ENCODE measurements around the gene ATG13. TPM values are rescaled to one million over a fixed set of nuclear protein-coding genes. Genes with fewer than 3 reads are reported as not detected.

ATG13 gene
- polyA plus RNA-seq, 1 of the 3 experiments (the other 2 are of a cell fraction) = 39.4 TPM

DNA sequence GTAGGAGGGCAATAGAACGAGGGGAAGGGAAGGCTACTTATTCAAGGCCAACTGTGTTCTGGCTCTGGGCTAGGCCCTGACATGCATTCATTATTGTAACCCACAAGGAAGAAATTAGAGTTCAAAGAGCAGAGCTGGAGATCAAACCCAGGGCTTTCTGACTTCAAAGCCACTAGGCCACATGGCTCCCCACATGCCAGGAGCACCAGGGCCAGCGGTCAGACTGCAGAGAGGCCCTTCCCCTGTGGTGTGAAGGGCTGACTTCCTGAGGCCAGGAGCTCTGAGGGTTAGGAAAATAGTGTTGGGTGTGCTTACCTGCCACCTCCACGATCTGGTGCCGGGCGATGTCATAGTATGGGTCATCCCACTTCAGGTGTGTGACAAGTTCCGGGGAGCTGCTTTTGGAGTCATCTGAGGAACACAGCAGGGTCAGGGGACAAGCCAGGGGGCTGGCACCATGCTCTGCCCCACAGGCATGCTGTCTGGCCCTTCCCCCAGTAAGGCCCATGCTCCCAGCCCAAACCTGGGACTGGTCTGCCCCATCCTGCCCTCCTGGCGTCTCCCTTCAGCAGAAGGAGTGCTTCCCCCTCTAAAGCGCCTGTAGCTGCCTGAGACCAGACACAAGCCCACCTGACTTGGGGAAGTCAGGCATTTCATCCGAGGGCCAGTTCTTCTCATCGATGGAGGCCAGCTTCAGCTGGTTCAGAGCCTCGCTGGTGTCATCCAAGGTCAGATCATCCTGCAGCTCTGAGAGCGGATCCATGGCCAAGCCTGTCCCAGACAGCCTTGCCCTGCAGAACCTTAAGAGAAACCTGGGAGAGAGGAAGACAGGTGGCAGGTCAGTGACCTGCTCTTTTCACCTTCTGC lies 78.2 kb downstream of the ATG13 start:
- no peak overlapping the region for H3K4me3 ChIP-seq (ENCODE audit: low read depth in 2 of 2, low read length in 1 of 2)
- peaks cover 44% of the 10 kb centered on the region for H3K79me2 ChIP-seq (ENCODE audit: insufficient read depth)
- no peak for DNase-seq
- H3K4me2 ChIP-seq = no peak overlapping the region
- H3K27me3 ChIP-seq (ENCODE audit: insufficient read depth) = no peaks in the 10 kb centered on the region
- TF ChIP-seq GATA2 (CRISPR knock-in tag; IDR thresholded peaks at IDR 0.05) (no peak), FOXJ3 (CRISPR knock-in tag; IDR thresholded peaks at IDR 0.05) (no peak), TEAD4 (IDR thresholded peaks at IDR 0.05; ENCODE audit: borderline replicate concordance, insufficient read depth) (no peak), RXRA (IDR thresholded peaks at IDR 0.05; ENCODE audit: borderline replicate concordance, low read depth) (no peak), TAF1 (IDR thresholded peaks at IDR 0.05; ENCODE audit: borderline replicate concordance, low read depth, low read length) (no peak), GABPA (IDR thresholded peaks at IDR 0.05; ENCODE audit: low read depth) (no peak), EZH2phosphoT487 (IDR thresholded peaks at IDR 0.05; ENCODE audit: borderline replicate concordance, low read depth) (no peak), POLR2AphosphoS5 (IDR thresholded peaks at IDR 0.05; ENCODE audit: low read depth, low read length) (no peak), CHD2 (IDR thresholded peaks at IDR 0.05; ENCODE audit: low read length, partially characterized antibody) (no peak), NRF1 (IDR thresholded peaks at IDR 0.05; ENCODE audit: low read depth, low read length) (no peak)
- ChIA-PET POLR2A (interaction anchor here (0.5 to 0.6 kb wide), 2 partner anchors 808 to 831 kb away, joined by 3 read pairs; no protein-coding TSS in a partner anchor), CTCF (interaction anchor here (0.9 kb wide), 1 partner anchor 78 kb away, joined by 5 read pairs; the partner anchor contains the start of gene ATG13)
- no peaks in the 10 kb centered on the region for H3K9me3 ChIP-seq
- H3F3A ChIP-seq (replicated peaks; ENCODE audit: insufficient read depth) = peaks cover 4% of the 10 kb centered on the region
- 98% methylated on average over 6 of the region's 12 CpGs for WGBS (ENCODE audit: low lambda C conversion rate)
- H3K36me3 ChIP-seq (replicated peaks in 1 of 2; ENCODE audit: control insufficient read depth in 1 of 2, insufficient read depth in 2 of 2, low read length in 1 of 2) = peaks cover 25 to 35% of the 10 kb centered on the region in 2 experiments
- no peak overlapping the region for H3K9ac ChIP-seq
- peaks cover 5% of the 10 kb centered on the region; the same call in 1 of the 2 replicates for H4K20me1 ChIP-seq (ENCODE audit: insufficient read depth)
- H3K27ac ChIP-seq (ENCODE audit: low read depth in 2 of 2, low read length in 1 of 2) = peak overlapping the region in 1 of 2 experiments; percentile 51; a peak in 2 of 4 replicates
- peaks cover 11 to 33% of the 10 kb centered on the region in 2 experiments; a peak in 3 of 4 replicates for H3K4me1 ChIP-seq (ENCODE audit: control insufficient read depth in 1 of 2, insufficient read depth in 2 of 2, low read depth in 1 of 2, low read length in 1 of 2)
- no peaks in the 10 kb centered on the region for H3K9me2 ChIP-seq
- H2AFZ ChIP-seq (ENCODE audit: low read depth) = no peak overlapping the region

DNA sequence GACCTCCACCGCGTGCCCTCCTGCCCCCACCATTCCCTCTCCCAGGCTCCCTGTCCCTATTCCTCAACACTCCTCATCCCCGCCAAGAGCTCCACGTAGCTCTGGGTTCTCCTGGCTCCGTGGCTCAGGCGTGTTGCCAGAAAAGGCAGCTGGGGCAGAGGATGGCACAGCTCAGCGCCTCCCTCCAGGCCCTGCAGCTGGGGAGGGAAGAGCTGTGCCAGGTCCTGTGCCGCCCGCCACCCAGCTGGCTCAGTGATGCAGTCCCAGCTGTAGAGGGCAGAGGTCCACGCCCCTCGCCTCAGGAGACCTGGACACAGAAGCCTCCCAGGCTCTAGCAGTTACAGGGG lies 78.8 kb downstream of the ATG13 start:
- TF ChIP-seq ELF1 (IDR thresholded peaks at IDR 0.05) (no peak), SMC3 (IDR thresholded peaks at IDR 0.05; ENCODE audit: low read depth, low read length) (no peak), POLR2AphosphoS5 (IDR thresholded peaks at IDR 0.05; ENCODE audit: low read depth, low read length) (no peak), FOSL2 (IDR thresholded peaks at IDR 0.05; ENCODE audit: borderline replicate concordance, low read depth) (no peak)
- TF ChIP-seq, protein P1, sequence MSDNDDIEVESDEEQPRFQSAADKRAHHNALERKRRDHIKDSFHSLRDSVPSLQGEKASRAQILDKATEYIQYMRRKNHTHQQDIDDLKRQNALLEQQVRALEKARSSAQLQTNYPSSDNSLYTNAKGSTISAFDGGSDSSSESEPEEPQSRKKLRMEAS (IDR thresholded peaks at IDR 0.05; ENCODE audit: low read depth) = no peak
- Histone ChIP-seq H3K36me3 (replicated peaks in 1 of 2; ENCODE audit: control insufficient read depth in 1 of 2, insufficient read depth in 2 of 2, low read length in 1 of 2) (peaks cover 25 to 35% of the 10 kb centered on the region in 2 experiments), H3F3A (replicated peaks; ENCODE audit: insufficient read depth) (peaks cover 4% of the 10 kb centered on the region), H3K27ac (ENCODE audit: low read depth in 2 of 2, low read length in 1 of 2) (peak overlapping the region in 1 of 2 experiments; percentile 53; a peak in 2 of 4 replicates), H3K4me1 (ENCODE audit: control insufficient read depth in 1 of 2, insufficient read depth in 2 of 2, low read depth in 1 of 2, low read length in 1 of 2) (peaks cover 11 to 33% of the 10 kb centered on the region in 2 experiments; a peak in 3 of 4 replicates), H3K79me2 (ENCODE audit: insufficient read depth) (peaks cover 47% of the 10 kb centered on the region), H2AFZ (ENCODE audit: low read depth) (no peak overlapping the region), H3K27me3 (ENCODE audit: insufficient read depth) (no peaks in the 10 kb centered on the region), H3K9me3 (no peaks in the 10 kb centered on the region), H3K4me3 (ENCODE audit: low read depth in 2 of 2, low read length in 1 of 2) (no peak overlapping the region), H3K4me2 (no peak overlapping the region), H3K9ac (no peak overlapping the region), H4K20me1 (ENCODE audit: insufficient read depth) (peaks cover 5% of the 10 kb centered on the region; the same call in 1 of the 2 replicates), H3K9me2 (no peaks in the 10 kb centered on the region)
- CTCF ChIA-PET = interaction anchor here (0.9 kb wide), 1 partner anchor 78 kb away, joined by 5 read pairs; the partner anchor contains the start of gene ATG13
- 96% methylated on average over 7 of the region's 11 CpGs for WGBS (ENCODE audit: low lambda C conversion rate)
- no peak for DNase-seq
- POLR2A ChIA-PET = interaction anchor here (0.5 to 0.6 kb wide), 2 partner anchors 807 to 831 kb away, joined by 3 read pairs; no protein-coding TSS in a partner anchor

All from SK-N-SH (cell line).